ENCODE data around the gene CLMN.

DNA sequence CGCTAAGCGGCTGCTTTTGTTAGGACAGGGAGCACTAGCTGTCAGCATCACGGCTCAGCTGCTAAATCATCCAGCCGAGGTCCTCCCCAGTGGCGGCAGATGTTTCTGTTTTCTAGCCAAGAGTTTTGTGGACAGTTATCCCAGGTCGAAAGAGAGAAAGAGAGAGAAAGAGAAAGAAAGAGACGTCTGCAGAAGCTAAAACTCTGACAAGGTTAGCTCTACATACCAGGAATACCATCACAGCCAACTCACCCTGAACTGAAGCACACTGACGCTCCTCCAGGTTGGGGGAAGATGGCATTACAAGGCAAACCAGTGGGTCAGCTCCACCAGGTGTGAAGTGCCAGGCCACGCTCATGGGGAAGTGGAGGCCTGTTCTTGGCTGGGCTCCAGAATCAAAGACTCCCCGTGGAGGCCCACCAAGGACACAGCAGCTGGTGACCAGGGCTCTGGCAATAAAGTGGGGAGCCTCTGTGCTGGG is 97.5 kb downstream of the CLMN start:
- TF ChIP-seq, protein P1, sequence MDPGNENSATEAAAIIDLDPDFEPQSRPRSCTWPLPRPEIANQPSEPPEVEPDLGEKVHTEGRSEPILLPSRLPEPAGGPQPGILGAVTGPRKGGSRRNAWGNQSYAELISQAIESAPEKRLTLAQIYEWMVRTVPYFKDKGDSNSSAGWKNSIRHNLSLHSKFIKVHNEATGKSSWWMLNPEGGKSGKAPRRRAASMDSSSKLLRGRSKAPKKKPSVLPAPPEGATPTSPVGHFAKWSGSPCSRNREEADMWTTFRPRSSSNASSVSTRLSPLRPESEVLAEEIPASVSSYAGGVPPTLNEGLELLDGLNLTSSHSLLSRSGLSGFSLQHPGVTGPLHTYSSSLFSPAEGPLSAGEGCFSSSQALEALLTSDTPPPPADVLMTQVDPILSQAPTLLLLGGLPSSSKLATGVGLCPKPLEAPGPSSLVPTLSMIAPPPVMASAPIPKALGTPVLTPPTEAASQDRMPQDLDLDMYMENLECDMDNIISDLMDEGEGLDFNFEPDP (CRISPR knock-in tag; conservative IDR thresholded peaks at IDR 0.05), result no peak
- TF ChIP-seq EZH2 (conservative IDR thresholded peaks at IDR 0.05; ENCODE audit: low read depth, low read length) (no peak), YY1 (IDR thresholded peaks at IDR 0.05; ENCODE audit: insufficient read depth, insufficient replicate concordance, low read depth, low read length) (no peak), KLF16 (CRISPR knock-in tag; IDR thresholded peaks at IDR 0.05) (no peak), IRF2 (CRISPR knock-in tag; IDR thresholded peaks at IDR 0.05) (no peak), CBFB (CRISPR knock-in tag; IDR thresholded peaks at IDR 0.05) (no peak), MZF1 (CRISPR knock-in tag; IDR thresholded peaks at IDR 0.05; ENCODE audit: borderline replicate concordance) (no peak), ONECUT2 (CRISPR knock-in tag; IDR thresholded peaks at IDR 0.05) (no peak)
- TF ChIP-seq, protein P2, sequence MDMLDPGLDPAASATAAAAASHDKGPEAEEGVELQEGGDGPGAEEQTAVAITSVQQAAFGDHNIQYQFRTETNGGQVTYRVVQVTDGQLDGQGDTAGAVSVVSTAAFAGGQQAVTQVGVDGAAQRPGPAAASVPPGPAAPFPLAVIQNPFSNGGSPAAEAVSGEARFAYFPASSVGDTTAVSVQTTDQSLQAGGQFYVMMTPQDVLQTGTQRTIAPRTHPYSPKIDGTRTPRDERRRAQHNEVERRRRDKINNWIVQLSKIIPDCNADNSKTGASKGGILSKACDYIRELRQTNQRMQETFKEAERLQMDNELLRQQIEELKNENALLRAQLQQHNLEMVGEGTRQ (IDR thresholded peaks at IDR 0.05; ENCODE audit: low read depth, low read length), result no peak
- TF ChIP-seq, protein P2 (CRISPR knock-in tag; IDR thresholded peaks at IDR 0.05; ENCODE audit: borderline replicate concordance), result no peak
- TF ChIP-seq, protein P3, sequence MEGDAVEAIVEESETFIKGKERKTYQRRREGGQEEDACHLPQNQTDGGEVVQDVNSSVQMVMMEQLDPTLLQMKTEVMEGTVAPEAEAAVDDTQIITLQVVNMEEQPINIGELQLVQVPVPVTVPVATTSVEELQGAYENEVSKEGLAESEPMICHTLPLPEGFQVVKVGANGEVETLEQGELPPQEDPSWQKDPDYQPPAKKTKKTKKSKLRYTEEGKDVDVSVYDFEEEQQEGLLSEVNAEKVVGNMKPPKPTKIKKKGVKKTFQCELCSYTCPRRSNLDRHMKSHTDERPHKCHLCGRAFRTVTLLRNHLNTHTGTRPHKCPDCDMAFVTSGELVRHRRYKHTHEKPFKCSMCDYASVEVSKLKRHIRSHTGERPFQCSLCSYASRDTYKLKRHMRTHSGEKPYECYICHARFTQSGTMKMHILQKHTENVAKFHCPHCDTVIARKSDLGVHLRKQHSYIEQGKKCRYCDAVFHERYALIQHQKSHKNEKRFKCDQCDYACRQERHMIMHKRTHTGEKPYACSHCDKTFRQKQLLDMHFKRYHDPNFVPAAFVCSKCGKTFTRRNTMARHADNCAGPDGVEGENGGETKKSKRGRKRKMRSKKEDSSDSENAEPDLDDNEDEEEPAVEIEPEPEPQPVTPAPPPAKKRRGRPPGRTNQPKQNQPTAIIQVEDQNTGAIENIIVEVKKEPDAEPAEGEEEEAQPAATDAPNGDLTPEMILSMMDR (CRISPR knock-in tag; IDR thresholded peaks at IDR 0.05), result no peak
- TF ChIP-seq, protein P4, sequence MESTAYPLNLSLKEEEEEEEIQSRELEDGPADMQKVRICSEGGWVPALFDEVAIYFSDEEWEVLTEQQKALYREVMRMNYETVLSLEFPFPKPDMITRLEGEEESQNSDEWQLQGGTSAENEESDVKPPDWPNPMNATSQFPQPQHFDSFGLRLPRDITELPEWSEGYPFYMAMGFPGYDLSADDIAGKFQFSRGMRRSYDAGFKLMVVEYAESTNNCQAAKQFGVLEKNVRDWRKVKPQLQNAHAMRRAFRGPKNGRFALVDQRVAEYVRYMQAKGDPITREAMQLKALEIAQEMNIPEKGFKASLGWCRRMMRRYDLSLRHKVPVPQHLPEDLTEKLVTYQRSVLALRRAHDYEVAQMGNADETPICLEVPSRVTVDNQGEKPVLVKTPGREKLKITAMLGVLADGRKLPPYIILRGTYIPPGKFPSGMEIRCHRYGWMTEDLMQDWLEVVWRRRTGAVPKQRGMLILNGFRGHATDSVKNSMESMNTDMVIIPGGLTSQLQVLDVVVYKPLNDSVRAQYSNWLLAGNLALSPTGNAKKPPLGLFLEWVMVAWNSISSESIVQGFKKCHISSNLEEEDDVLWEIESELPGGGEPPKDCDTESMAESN (CRISPR knock-in tag; conservative IDR thresholded peaks at IDR 0.05), result no peak
- TF ChIP-seq, protein P5, sequence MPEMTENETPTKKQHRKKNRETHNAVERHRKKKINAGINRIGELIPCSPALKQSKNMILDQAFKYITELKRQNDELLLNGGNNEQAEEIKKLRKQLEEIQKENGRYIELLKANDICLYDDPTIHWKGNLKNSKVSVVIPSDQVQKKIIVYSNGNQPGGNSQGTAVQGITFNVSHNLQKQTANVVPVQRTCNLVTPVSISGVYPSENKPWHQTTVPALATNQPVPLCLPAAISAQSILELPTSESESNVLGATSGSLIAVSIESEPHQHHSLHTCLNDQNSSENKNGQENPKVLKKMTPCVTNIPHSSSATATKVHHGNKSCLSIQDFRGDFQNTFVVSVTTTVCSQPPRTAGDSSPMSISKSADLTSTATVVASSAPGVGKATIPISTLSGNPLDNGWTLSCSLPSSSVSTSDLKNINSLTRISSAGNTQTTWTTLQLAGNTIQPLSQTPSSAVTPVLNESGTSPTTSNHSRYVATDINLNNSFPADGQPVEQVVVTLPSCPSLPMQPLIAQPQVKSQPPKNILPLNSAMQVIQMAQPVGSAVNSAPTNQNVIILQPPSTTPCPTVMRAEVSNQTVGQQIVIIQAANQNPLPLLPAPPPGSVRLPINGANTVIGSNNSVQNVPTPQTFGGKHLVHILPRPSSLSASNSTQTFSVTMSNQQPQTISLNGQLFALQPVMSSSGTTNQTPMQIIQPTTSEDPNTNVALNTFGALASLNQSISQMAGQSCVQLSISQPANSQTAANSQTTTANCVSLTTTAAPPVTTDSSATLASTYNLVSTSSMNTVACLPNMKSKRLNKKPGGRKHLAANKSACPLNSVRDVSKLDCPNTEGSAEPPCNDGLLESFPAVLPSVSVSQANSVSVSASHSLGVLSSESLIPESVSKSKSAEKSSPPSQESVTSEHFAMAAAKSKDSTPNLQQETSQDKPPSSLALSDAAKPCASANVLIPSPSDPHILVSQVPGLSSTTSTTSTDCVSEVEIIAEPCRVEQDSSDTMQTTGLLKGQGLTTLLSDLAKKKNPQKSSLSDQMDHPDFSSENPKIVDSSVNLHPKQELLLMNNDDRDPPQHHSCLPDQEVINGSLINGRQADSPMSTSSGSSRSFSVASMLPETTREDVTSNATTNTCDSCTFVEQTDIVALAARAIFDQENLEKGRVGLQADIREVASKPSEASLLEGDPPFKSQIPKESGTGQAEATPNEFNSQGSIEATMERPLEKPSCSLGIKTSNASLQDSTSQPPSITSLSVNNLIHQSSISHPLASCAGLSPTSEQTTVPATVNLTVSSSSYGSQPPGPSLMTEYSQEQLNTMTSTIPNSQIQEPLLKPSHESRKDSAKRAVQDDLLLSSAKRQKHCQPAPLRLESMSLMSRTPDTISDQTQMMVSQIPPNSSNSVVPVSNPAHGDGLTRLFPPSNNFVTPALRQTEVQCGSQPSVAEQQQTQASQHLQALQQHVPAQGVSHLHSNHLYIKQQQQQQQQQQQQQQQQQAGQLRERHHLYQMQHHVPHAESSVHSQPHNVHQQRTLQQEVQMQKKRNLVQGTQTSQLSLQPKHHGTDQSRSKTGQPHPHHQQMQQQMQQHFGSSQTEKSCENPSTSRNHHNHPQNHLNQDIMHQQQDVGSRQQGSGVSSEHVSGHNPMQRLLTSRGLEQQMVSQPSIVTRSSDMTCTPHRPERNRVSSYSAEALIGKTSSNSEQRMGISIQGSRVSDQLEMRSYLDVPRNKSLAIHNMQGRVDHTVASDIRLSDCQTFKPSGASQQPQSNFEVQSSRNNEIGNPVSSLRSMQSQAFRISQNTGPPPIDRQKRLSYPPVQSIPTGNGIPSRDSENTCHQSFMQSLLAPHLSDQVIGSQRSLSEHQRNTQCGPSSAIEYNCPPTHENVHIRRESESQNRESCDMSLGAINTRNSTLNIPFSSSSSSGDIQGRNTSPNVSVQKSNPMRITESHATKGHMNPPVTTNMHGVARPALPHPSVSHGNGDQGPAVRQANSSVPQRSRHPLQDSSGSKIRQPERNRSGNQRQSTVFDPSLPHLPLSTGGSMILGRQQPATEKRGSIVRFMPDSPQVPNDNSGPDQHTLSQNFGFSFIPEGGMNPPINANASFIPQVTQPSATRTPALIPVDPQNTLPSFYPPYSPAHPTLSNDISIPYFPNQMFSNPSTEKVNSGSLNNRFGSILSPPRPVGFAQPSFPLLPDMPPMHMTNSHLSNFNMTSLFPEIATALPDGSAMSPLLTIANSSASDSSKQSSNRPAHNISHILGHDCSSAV (CRISPR knock-in tag; IDR thresholded peaks at IDR 0.05; ENCODE audit: borderline replicate concordance), result no peak

Measured in HepG2 (cell line).